GM19452 (cell line): Measurements from ENCODE around the gene TLE4.

Source experiments
- ATAC-seq: cut with Tn5 transposase; IDR thresholded peaks from one replicate; pipeline ENCODE4 v1.9.1; 2021; ENCODE audit not compliant: unreplicated experiment

The TLE4 gene

DNA sequence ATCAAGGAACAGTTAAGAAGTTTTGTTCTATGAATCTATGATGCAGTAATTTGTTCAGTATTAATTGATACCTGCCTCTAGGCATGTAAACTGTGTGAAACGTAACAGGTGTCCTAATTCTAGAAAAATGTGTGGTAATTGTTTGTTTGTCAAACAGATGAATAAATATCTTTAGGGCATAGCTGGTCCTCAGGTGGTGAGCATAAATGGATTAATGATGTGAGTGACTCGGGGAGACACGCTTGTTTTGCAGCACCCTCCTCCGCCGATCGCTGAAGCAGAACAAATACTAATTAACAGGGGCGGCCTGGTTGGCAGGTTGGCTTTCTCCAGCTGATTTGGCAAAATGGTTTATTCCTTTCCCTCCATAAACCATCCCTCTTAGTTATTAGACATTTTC lies 88.8 kb downstream of the TLE4 start:
- no peak for ATAC-seq

DNA sequence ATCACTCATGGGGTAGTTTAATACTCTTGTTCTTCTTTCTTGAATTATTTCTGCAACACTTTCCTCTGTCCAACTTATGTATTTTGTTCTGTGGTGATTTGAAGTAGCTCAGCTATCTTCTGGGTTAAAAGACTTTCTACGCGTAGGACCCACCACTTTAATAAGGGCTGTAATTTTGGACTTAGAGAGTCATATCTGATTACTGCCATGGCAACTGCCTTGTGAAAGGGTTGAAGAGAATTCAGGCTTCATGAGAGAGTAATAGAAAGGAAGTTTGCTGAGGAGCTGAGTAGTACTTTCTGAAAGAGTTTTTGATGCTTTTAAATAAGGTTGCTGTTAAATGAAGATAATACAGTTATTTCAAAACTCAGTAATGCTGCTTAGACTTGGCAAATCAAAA lies 89.5 kb downstream of the TLE4 start:
- ATAC-seq = no peak

DNA sequence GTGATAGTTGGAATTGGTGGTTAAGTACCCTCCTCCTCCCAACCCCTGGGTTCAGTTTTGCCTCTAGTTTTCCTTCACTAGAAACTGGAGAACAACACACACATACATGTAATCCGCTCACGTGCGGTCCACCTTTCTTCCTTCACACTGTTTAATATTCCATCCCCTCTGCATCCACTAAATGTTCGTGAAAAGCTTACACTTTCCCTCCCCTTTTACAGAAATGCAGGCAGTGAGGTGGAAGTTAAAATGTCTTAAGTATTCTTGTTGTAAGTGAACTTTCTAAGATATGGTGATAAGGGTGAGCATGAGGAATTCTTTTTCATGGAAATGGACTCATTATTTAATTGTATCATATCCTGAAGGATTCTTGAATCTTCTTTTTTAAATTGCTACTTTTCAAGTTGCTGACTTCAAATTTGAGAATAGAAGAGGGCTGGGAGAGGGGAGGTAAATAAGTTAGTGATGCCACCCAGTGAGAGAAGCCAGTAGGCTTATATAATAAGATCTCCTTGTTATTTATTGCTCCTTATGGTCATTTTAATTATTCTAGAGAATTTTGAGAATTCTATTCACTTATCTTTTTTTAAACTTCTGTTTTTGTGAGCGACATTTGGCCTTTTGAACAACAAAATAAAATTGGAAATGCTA lies 90.2 kb downstream of the TLE4 start:
- ATAC-seq = no peak

DNA sequence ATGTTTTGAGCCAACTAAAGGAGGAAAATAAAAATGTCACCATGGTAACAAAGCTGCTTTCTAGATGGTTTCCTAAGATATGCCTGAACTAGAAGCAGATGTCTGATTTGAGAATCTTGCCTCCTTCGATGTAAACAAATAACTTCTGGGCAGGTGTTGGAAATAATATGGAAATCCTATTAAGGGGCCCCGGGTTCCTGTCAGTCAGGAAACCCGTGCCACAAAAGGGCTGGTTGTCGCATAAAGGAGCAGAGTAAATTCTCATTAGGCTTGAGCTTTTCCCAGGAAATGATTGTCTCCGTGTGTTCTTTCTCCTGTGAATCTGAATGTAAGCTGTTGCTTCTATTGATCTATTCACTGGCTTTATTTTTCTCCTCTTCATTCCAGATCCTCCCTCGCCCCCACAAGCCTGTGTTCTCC lies 90.8 kb downstream of the TLE4 start:
- ATAC-seq = no peak

DNA sequence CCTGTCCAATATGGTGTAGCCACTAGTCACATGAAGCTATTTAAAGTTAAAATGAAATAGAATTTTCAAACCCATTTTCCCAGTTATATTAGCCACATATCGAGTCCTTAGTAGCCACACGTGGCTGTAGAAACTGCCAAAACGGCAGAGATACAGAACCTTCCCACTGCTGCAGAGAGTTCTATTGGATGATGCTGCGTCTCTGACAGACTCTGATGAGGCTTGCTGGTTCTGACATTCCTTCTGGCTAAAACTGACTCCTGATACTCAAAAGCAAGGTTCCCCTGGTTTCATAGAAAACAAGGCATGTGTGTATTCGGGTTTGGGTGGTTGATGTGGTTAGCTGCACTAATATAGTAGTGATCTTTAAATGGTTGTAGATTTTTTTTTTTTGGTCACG lies 91.5 kb downstream of the TLE4 start:
- ATAC-seq = no peak

DNA sequence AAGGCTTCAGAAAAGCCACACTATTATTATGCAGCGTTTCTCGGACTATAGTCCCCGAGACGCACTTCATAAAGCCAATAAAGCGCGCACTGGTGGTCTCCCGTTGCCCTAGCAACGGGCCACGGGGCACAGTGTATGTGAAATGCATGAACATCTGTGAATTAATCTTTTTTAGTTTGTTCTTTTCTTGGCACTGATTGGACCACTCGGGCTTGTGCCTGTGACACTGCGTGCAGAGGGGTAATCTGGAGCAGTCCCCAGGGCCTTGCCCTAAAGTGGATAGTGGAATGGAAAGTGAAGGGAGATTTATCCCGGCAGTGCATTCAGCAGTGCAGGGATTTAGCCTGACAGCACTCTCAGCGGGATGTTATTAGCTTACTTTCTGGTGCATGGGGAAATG lies 92.1 kb downstream of the TLE4 start:
- ATAC-seq = no peak

DNA sequence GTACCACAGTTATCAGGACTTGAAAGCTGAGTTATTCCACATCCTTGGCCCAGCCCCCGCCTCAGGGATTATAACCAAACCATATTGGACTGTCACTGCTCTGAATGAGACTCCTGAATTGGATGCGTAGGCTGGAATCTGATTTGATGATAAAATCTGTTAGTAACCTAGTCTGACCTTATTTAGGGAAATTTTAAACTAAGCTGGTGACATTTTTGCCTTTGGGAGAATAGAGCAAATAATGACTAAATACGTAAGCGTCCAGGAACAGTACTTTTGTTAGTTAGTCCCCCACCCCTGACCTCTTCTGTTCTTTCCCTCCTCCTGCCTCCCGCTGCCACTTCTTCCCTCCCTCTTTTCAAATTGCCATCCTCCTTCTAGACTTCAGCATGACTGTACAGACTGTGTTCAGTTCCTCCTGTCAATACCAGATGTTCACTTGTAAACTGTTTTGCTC lies 92.6 kb downstream of the TLE4 start:
- ATAC-seq = no peak

DNA sequence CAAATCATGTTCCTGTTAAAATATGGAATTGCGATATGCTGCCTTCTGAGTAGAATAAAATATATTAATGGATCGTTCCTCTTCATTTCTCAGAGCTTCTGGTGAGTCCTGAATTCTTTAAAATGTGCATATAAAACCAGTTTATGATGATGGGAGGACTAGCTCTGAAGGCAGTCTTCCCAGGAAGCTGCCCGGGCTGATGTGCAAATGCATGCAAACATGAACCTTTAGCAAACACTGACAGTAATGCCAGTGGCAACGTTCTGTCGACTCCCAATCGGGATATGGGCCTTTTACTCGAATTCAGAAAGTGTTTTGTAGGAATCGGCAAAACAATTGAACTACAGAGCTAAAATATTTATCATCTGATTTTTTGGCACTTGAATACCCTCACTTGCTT lies 93.6 kb downstream of the TLE4 start:
- no peak for ATAC-seq

DNA sequence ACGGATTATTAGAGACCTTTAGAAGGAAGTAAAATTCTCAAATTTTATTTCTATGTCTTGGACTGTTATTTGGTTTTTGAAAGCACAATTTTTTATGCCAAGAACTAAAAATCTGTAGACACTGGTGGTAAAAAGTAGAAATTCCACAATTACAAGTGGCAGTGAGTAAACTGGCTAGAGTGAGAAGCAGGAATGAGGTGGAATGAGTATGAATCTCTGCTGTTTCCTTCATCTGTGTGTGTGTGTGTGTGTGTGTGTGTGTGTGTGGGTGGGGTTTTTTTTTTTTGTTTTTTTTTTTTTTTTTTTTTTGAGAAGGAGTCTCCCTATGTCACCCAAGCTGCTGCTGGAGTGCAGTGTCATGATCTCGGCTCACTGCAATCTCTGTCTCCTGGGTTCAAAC lies 94.2 kb downstream of the TLE4 start:
- no peak for ATAC-seq

DNA sequence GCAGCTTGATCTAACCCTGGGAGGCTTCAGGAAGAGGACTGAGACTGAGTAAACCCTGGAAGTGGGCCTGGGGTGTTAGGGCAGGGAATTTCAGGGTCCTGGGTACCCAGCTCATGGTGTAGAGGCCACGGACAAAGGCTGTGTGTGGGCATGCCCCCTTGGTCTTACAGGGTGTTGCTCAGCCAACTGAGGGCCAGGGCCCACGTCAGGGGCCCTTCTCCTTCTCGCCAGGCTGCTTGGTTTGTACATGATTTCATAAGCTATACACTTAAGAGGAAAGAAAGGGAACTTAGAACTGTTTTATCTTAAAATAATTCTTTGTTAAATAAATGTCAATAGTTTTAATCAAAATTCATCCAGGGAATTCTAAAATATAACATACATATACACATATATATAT lies 95.4 kb downstream of the TLE4 start:
- ATAC-seq = no peak

DNA sequence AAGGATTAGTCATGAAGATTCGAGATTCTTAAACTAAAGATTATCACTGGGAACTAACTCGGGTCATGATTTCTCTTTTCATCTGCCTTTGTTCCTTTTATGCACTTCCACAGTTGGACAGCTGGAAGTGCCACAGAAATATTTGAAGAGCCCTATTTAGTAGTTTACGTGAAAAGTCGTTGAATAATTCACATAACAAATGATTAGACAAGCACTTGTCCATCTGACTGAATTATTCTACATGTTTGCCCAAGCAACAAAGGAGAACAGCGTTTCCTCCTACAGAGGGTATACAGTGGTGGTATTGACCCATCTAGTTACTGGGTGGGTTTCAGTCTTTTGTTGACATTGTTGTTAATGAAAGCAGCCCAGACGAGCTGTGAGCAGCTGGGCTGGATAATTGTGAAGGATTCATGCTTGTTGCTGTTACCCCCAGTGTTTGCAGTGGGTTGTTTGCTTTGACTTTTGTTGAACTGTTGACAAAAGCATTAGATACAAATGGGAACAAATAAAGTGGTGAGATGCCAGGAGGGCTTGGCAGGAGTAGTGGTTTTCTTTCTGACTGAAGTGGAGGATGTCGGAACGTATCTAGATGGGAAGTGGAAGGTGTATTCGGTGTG lies 96.2 kb downstream of the TLE4 start:
- no peak for ATAC-seq

DNA sequence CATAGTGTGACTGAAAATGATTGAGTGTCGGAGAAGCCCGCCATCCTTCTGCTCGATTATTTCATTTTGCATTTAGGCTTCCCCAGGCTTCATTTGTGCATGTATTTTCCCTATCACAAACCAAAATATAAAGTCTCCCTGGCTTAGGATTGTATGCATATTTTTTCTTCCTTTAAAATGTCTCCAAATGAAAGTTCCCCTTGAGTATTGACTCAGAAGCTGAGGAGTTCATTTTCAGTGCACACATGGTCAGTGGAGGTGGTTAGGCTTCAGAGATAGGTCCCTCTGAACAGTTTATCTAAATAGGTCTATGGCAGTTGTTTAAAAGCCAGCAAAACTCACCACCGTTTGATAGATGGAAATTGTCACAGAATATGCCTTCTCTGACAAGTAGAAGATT lies 97.2 kb downstream of the TLE4 start:
- no peak for ATAC-seq

DNA sequence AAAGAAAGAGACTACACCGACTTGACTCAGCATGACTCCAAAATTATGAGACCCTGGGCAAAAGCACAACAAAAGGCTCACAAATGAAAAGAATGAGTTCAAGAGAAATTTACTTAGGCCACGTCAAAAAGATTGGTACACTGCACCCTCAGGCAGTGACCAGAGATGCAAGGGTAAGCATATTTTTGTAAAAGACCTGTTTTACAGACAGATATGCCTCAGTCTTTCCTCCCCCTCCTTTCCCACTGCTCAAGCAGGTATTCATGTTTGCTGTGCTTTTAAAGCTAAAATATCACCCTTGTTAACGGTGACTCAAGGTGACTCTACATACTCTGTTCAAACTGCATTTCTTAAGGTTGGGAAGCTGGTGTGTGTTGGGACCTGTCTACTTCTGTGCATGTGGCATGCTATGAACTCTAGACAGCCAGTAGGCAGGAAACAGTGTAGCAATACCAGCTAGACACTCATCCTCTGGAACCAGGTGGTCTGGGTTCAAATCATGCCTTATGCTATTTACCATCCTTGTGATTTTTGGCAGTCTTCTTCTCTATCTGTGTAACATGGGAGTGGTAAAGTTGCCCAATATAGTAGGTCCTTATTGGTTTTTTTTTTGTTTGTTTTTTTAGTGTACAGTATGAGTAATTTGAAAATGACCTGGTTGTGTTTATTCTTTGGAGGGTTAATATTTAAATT lies 98.7 kb downstream of the TLE4 start:
- ATAC-seq = no peak

DNA sequence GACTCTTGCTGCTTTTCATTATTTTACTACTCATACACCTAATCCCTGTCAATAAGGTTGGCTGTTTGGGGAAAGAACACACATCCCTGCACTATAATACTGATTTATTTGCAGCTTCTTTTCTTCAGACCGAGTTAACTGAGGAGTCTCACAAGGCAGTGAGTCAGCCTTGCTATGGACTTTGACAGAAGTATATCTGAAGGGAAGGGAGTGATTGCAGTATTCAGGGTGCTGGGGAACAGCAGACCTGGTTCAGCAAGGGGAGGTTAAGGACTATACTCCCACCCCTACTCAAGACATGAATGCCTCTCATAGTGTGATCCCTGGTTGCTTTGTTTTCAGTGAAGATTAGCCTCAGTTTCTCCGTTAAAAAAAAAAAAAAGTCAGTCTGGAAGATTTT lies 99.8 kb downstream of the TLE4 start:
- ATAC-seq = no peak

DNA sequence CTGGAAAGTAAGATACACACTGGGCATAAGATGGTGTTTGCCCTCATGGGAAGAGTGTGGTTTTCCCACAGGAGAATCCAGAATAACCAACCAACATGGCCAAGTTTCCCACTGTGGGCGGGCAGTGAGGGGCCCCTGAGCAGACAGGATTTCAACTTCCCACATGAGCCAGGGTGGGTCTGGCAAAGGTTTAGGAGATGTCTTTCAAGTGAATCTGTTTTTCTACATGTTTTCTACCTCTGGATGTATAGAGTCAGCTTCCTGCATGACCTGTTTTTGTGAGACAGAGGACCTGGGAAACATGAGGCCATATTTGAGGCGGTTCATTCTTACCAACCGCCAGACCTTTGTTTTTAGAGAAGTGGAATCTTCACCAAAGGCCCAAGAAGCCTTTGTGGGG lies 100.5 kb downstream of the TLE4 start:
- no peak for ATAC-seq

DNA sequence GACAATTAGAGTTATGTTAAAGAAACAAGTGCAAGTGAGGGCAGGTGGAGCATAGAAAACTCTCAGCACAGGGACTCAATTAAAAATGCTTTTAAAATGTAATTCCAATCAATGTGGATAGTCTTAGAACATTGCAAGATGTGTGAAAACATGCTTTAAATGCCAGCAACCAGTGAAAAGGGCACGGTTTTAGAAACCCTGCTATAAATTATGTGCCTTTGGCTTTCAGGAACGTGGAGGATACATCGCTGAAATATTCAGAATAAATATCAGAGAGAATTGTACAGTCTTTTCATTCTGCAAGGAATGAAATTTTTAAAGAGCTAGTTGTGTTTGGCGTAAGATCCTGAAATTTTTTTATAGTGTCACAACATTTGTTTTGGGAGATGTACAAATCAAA lies 101.1 kb downstream of the TLE4 start:
- no peak for ATAC-seq

DNA sequence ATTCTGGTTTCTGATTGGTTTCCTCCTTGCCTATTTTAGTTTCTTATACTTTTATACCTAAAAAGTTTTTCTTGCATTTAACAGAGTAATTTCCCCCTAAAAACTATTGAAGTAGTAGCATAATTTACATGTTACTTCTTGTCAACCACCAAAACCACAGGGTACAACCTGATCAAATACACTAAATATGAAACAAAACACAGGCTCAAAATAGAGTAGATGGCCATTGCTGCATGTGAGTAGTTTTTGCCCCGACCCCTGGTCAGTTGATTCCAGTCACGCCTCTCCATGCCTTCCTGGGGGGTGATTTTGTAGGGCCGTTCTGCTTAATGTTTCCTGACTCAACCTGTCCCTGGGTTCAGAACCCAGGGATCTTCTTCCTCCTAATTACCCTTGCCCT lies 101.8 kb downstream of the TLE4 start:
- peak; percentile 79 for ATAC-seq

DNA sequence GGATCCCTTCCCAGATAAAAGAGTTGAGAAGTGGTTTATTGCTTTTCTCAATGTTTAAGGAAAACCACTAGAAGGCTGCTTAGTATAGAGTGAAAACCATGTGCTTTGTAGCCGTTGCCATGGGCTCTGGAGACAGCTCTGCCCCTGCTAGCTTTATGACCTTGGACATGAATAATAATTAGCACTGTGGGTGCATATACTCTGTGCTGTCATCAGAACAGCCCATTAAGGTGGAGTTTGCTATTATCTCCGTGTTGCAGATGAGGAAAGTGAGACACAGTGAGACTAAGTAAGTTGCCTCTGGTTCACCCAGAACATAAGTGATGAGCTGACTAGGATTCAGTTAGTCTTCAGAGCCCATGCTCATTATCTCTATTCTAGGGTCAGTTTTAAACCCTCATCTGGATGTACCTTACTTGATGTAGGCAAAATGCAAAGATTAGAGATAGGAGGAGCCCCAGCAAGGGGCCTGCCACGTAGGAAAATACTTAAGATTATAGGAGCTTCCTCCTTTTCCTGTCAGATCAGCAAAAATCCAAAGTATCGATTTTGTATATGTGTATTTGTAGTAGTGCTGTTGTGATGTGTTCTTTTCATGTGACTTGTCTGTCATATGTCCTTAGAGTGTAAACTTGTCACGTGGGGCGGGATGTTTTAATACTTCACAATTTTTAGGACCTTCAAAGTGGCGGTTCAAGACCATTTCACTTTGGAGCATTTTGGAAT lies 102.5 kb downstream of the TLE4 start:
- ATAC-seq = peak; percentile 31

DNA sequence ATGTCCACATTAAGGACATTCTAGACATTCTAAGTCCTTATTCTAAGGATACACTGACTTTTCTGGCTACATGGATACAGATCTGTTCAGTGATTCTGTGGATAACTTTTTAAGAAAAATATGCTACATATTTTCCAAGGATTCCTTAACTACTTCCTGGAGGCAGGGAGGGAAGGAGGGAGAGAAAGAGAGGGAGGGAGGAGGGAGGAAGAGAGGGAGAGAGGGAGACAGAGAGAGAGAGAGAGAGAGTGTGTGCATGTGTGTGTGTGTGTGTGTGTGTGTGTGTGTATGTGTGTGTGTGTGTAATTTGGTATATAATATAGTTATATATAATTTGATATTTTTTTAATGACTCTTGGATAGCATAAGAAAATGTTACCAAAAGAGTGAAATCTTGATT lies 109.8 kb downstream of the TLE4 start:
- ATAC-seq = no peak

DNA sequence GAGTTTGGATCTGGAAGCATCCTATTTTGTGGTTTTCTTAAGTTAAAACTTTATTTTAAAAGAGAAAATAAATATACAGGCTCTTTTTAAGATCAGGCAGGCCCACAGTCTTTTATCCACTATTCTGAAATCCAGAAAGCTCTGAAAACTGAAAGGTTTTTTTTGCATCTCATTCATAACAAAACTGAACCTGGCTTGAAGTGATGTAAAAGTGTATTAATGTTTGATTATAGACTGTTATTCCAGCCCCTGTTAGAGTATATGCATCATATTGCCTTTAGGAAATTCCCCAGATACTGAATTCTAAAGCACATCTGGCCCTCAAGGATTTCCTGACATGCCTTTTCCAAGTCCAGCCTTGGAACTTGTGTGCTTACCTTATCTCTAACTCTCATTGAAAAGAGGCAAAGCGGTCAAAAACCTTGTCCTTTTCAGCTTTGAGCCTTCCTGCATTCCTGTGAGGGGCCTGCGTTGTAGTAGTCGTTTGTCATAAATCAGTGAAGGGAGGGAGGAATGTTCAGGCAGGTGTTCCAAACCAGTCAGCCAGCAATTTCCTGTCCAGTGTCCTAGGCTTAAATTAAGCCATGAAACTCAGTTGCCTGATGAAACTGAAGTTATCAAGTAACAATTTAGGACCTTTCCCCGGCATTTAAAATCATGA lies 110.4 kb downstream of the TLE4 start:
- ATAC-seq = no peak

DNA sequence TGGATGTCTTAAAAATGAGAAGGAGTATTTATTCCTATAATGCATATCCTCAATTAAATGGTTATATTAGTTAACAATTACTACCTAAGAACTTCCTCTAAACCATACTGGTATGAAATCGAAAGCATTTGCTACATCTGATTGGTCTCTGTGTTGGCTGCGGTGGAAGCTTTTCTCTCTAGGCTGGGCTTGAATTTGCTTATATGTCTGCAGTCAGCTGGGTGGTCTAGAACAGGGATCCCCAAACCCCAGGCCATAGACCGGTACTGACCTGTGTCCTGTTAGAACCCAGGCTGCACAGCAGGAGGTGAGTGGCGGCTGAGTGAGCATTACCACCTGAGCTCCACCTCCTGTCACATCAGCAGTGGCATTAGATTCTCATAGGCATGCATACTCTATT lies 112.3 kb downstream of the TLE4 start:
- no peak for ATAC-seq
